ENCODE data around the gene TMPRSS5. TPM values are rescaled to one million over a fixed set of nuclear protein-coding genes. Genes with fewer than 3 reads are reported as not detected.

TMPRSS5 gene
- total RNA-seq, 1 experiment from 2014 or later: 0.71 TPM

GRCh38 chr11:113668255-113668654 lies 37.9 kb downstream of the TMPRSS5 start:
- no TSS peak for BruUV-seq (replicated peaks)
- H3K36me3 ChIP-seq (ENCODE audit: control insufficient read depth in 1 of 2, insufficient read depth in 2 of 2, low read length in 2 of 2): no peaks in the 10 kb centered on the region
- no peak for DNase-seq (ENCODE audit: low read depth, low spot score)
- no peaks in the 10 kb centered on the region for H4K20me1 ChIP-seq (ENCODE audit: insufficient read depth)
- ChIA-PET POLR2A (no interaction called here), CTCF (no interaction called here), RAD21 (ENCODE audit: low non-redundant PET in 1 of 2, low total read pairs in 2 of 2, uncharacterized antibody in 2 of 2, unreplicated experiment in 2 of 2) (no interaction called here)
- H2AFZ ChIP-seq (ENCODE audit: low read depth, low read length, poor library complexity, severe bottlenecking): no peak overlapping the region
- H3K4me3 ChIP-seq (replicated peaks in 1 of 2; ENCODE audit: low read depth in 1 of 2, low read length in 2 of 2): no peak overlapping the region
- H3K79me2 ChIP-seq (ENCODE audit: insufficient read depth, low read length): no peaks in the 10 kb centered on the region
- intact Hi-C loops (cut with micrococcal nuclease): no loop called here
- H3K4me2 ChIP-seq (ENCODE audit: low read length): no peak overlapping the region
- TF ChIP-seq SP1 (IDR thresholded peaks at IDR 0.05; ENCODE audit: low read depth) (no peak), MAX (IDR thresholded peaks at IDR 0.05) (no peak), CBX3 (IDR thresholded peaks at IDR 0.05; ENCODE audit: low read depth) (no peak), YY1 (IDR thresholded peaks at IDR 0.05; ENCODE audit: extremely low read depth, insufficient replicate concordance, low read depth, low read length) (no peak), POLR2A (IDR thresholded peaks at IDR 0.05; ENCODE audit: borderline replicate concordance, extremely low read depth, insufficient read depth, insufficient read length) (no peak), ELF1 (IDR thresholded peaks at IDR 0.05; ENCODE audit: borderline replicate concordance, low read depth) (no peak), ZFX (IDR thresholded peaks at IDR 0.05) (no peak), CTCF (IDR thresholded peaks at IDR 0.05 in 2 of 3, conservative IDR thresholded peaks at IDR 0.05 in 1 of 3; ENCODE audit: borderline replicate concordance in 1 of 3, insufficient read depth in 1 of 3, low read depth in 2 of 3, low read length in 2 of 3) (no peak), JUND (IDR thresholded peaks at IDR 0.05) (no peak), RAD21 (IDR thresholded peaks at IDR 0.05; ENCODE audit: low read depth) (no peak), REST (IDR thresholded peaks at IDR 0.05; ENCODE audit: low read depth) (no peak), ZBTB33 (IDR thresholded peaks at IDR 0.05; ENCODE audit: extremely low read depth, insufficient replicate concordance, low read length) (no peak), EZH2phosphoT487 (IDR thresholded peaks at IDR 0.05; ENCODE audit: borderline replicate concordance) (no peak), FOSL1 (IDR thresholded peaks at IDR 0.05; ENCODE audit: low read depth) (no peak)
- H3K9me3 ChIP-seq (ENCODE audit: control insufficient read depth in 1 of 2, insufficient read depth in 1 of 2, low read depth in 1 of 2, low read length in 2 of 2): peaks cover 0 to 5% of the 10 kb centered on the region in 2 experiments; a peak in 1 of 4 replicates
- no peak for ATAC-seq
- no peaks in the 10 kb centered on the region for H3K27me3 ChIP-seq (ENCODE audit: insufficient read depth, low read length)
- no peaks in the 10 kb centered on the region for H3K4me1 ChIP-seq (ENCODE audit: control insufficient read depth in 1 of 2, insufficient read depth in 2 of 2, low read length in 2 of 2)
- no peaks in the 10 kb centered on the region for H3K9me2 ChIP-seq (ENCODE audit: insufficient read depth)
- no peak overlapping the region for H3K27ac ChIP-seq (ENCODE audit: low read depth, low read length)
- no peak overlapping the region for H3K9ac ChIP-seq (ENCODE audit: low read length)
